HL-60 (cell line): Measurements from ENCODE around the gene EID3.

Experiments used
- DNase-seq, 2 experiments: peaks; one replicate each; pipeline ENCODE4 v3.0.0-alpha.2; 2010 to 2020; ENCODE audit warnings: low read depth in 1 of 2, low spot score in 1 of 2
- H3K27ac ChIP-seq: fragments of 250-450 bp; sonication (Bioruptor Pico); replicated peaks from 2 replicates; pipeline ENCODE4 v1.5.1; 2020; ENCODE audit warnings: mild to moderate bottlenecking, moderate library complexity
- H3K27me3 ChIP-seq: fragments of 250-450 bp; sonication (Bioruptor Pico); 2 replicates; pipeline ENCODE4 v1.5.1; 2021; ENCODE audit warnings: mild to moderate bottlenecking, moderate library complexity; ENCODE audit not compliant: insufficient read depth, poor library complexity, severe bottlenecking
- H3K4me3 ChIP-seq: replicated peaks from 2 replicates; pipeline ENCODE4 v1.5.1; 2011; ENCODE audit warnings: mild to moderate bottlenecking, control low read depth, low read length; ENCODE audit not compliant: insufficient read depth
- GABPA ChIP-seq: IDR thresholded peaks from 2 replicates; pipeline ENCODE4 v1.6.1; 2012; ENCODE audit warnings: low read depth
- POLR2AphosphoS5 ChIP-seq: IDR thresholded peaks from 2 replicates; pipeline ENCODE4 v1.6.1; 2012; ENCODE audit warnings: low read depth
- SPI1 ChIP-seq: IDR thresholded peaks from 2 replicates; pipeline ENCODE4 v1.6.1; 2012; ENCODE audit warnings: low read depth, mild to moderate bottlenecking, borderline replicate concordance
- TF ChIP-seq, protein P1 (sequence below): IDR thresholded peaks from 2 replicates; pipeline ENCODE4 v1.6.1; 2012; ENCODE audit warnings: low read depth; ENCODE audit not compliant: insufficient replicate concordance
- TF ChIP-seq, protein P2 (sequence below): IDR thresholded peaks from one replicate; pipeline ENCODE4 v1.5.1; 2011; ENCODE audit warnings: low read length, control low read depth, inconsistent platforms; ENCODE audit not compliant: insufficient read depth

EID3 gene

DNA sequence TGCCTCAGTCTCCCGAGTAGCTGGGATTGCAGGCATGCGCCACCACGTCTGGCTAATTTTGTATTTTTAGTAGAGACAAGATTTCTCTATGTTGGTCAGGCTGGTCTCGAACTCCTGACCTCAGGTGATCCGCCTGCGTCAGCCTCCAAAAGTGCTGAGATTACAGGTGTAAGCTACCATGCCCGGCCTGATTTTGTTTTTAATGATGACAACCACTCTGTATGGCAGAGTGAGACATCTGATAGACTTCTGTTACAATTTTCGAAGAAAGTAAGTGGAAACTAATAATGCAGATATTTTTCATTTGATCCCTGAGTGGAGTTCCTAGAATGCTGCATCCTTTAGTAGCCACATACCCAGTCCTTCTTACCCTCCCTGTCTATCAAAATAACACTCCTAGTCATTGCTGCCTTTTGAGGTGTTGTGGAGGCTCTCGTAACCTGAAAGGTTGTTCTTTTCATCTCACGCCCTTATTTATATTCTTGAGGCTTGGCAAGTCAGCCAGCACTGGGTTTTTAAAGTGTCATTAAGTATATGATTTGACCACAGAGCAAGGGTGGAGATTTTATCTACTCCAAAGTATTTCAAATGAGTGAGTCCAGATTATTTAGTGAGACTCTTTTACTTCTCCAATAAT, 5.9 kb upstream of the EID3 start:
- Histone ChIP-seq H3K27me3 (no peaks in the 10 kb centered on the region), H3K4me3 (no peak overlapping the region), H3K27ac (no peak overlapping the region)
- DNase-seq: no peak
- TF ChIP-seq SPI1 (no peak), GABPA (no peak), POLR2AphosphoS5 (no peak)
- TF ChIP-seq, protein P1, sequence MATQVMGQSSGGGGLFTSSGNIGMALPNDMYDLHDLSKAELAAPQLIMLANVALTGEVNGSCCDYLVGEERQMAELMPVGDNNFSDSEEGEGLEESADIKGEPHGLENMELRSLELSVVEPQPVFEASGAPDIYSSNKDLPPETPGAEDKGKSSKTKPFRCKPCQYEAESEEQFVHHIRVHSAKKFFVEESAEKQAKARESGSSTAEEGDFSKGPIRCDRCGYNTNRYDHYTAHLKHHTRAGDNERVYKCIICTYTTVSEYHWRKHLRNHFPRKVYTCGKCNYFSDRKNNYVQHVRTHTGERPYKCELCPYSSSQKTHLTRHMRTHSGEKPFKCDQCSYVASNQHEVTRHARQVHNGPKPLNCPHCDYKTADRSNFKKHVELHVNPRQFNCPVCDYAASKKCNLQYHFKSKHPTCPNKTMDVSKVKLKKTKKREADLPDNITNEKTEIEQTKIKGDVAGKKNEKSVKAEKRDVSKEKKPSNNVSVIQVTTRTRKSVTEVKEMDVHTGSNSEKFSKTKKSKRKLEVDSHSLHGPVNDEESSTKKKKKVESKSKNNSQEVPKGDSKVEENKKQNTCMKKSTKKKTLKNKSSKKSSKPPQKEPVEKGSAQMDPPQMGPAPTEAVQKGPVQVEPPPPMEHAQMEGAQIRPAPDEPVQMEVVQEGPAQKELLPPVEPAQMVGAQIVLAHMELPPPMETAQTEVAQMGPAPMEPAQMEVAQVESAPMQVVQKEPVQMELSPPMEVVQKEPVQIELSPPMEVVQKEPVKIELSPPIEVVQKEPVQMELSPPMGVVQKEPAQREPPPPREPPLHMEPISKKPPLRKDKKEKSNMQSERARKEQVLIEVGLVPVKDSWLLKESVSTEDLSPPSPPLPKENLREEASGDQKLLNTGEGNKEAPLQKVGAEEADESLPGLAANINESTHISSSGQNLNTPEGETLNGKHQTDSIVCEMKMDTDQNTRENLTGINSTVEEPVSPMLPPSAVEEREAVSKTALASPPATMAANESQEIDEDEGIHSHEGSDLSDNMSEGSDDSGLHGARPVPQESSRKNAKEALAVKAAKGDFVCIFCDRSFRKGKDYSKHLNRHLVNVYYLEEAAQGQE: no peak
- TF ChIP-seq, protein P2, sequence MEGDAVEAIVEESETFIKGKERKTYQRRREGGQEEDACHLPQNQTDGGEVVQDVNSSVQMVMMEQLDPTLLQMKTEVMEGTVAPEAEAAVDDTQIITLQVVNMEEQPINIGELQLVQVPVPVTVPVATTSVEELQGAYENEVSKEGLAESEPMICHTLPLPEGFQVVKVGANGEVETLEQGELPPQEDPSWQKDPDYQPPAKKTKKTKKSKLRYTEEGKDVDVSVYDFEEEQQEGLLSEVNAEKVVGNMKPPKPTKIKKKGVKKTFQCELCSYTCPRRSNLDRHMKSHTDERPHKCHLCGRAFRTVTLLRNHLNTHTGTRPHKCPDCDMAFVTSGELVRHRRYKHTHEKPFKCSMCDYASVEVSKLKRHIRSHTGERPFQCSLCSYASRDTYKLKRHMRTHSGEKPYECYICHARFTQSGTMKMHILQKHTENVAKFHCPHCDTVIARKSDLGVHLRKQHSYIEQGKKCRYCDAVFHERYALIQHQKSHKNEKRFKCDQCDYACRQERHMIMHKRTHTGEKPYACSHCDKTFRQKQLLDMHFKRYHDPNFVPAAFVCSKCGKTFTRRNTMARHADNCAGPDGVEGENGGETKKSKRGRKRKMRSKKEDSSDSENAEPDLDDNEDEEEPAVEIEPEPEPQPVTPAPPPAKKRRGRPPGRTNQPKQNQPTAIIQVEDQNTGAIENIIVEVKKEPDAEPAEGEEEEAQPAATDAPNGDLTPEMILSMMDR: no peak

DNA sequence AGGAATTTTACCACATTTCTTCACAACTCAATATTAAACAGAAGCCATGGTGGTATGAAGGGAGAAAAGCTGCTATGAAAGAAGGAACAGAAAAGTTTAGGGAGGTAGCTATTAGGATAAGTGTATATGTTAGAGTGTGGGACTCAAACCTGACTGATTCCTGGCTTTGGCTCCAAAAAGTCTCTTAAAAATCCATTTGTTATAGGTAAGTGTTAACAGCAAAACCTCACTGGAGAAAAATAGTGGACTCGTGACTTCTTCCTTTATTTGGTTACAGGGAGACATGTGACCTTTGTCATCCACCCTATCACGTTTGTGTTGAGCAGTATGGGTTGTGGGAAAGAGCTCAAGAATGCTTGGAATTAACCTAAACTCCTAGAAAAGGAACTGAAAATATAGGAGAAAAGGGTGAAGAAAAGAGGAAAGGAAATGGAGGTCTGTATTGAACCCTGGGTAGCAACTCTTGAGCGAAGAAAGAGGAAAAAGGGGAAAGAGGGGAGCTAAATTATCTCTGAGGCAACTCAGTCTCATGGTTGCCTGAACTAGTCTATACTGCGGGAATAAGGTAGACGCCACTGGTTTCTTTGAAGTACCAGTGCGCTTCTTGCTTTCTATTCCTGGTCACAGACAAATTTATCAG, 3.6 kb upstream of the EID3 start:
- no peaks in the 10 kb centered on the region for H3K27me3 ChIP-seq

DNA sequence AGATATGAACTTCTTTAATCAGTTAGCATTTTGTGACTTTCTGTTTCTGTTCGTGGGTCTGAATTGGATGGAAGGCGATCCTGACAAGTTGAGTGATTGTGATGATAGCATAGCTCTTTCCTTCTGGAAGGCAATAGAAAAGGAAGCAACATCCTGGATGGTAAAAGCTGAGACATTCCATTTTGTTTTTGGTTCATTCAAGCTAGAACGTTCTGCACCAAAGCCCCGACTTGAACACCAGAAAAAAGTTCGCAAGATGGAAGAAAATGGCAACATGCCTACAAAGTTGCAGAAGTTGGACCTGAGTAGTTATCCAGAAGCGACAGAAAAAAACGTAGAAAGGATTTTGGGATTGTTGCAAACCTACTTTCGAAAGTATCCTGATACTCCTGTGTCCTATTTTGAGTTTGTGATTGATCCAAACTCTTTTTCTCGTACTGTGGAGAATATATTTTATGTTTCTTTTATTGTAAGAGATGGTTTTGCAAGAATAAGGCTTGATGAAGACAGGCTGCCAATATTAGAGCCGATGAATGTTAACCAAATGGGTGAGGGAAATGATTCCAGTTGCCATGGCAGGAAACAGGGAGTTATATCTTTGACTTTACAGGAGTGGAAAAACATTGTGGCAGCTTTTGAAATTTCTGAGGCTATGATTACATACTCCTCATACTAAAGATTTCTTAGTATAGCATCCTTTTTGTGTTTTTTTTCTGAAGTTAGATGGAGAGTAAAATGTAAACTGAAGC, 896 bp downstream of the EID3 start:
- no peak overlapping the region for H3K4me3 ChIP-seq
- H3K27me3 ChIP-seq: no peaks in the 10 kb centered on the region
- no peak for DNase-seq
- TF ChIP-seq POLR2AphosphoS5 (no peak), SPI1 (no peak), GABPA (no peak)
- TF ChIP-seq, protein P2: no peak
- TF ChIP-seq, protein P1: no peak
- H3K27ac ChIP-seq: no peak overlapping the region

More for the DNA sequence above, 3.6 kb upstream of the EID3 start:
- no peak for DNase-seq
- H3K4me3 ChIP-seq: no peak overlapping the region
- no peak for TF ChIP-seq GABPA
- TF ChIP-seq, protein P2: no peak
- TF ChIP-seq SPI1: no peak
- TF ChIP-seq, protein P1: no peak
- TF ChIP-seq POLR2AphosphoS5: no peak
- no peak overlapping the region for H3K27ac ChIP-seq
